Astrocyte of the cerebellum (primary cell): ENCODE results near the gene IQSEC2.

Experiments used
- DNase-seq: peaks from one replicate; pipeline ENCODE4 v3.0.0-alpha.2; 2011; ENCODE audit warnings: low read depth
- H3K4me3 ChIP-seq: 2 replicates; pipeline ENCODE4 v1.5.1; 2011; ENCODE audit warnings: mild to moderate bottlenecking, low read depth, low read length, moderate library complexity
- in situ Hi-C: cut with HindIII; loops from 2 replicates; pipeline ENCODE4 v1.10.0; 2017; ENCODE audit warnings: low sequenced_read_pairs
- TF ChIP-seq, protein P1 (sequence below): IDR thresholded peaks from 2 replicates; pipeline ENCODE4 v1.5.1; 2012; ENCODE audit warnings: low read length, low read depth, moderate library complexity, mild to moderate bottlenecking; ENCODE audit errors: missing control alignments

IQSEC2 gene

DNA sequence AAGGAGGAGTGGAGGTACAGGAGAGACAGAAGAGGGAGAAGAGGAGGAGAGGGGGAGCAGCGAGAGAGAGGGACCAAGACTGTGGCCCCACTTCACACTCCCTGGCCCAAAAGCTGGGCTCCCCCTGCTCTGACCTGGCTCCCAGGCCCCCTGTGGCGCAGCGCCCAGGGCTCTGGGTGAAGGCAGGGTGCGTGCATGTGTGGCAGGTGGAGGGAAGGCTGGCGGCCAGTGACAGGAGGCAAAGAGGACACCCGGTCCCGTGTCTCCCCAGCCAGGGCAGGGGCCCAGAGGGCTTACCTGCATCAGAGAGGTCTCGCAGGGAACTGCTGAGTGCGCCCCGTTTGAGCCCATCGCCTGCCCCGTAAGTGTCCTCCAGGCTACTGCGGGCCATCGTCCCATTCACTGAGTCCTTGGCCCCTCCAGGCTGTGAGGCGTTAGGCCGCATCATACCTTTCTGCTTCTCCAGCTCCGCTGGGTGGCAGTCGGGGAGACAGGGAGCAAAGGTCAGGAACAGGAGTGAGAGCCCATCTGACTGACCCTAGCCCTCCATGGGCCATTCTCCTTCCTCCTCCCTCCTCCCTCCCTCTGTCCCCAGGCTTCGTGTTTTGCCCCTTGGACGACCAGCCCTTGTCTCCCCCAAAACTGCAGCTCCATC is 45.2 kb downstream of the IQSEC2 start:
- in situ Hi-C loops, result no loop called here
- no peak for DNase-seq
- no peak overlapping the region for H3K4me3 ChIP-seq
- TF ChIP-seq, protein P1, sequence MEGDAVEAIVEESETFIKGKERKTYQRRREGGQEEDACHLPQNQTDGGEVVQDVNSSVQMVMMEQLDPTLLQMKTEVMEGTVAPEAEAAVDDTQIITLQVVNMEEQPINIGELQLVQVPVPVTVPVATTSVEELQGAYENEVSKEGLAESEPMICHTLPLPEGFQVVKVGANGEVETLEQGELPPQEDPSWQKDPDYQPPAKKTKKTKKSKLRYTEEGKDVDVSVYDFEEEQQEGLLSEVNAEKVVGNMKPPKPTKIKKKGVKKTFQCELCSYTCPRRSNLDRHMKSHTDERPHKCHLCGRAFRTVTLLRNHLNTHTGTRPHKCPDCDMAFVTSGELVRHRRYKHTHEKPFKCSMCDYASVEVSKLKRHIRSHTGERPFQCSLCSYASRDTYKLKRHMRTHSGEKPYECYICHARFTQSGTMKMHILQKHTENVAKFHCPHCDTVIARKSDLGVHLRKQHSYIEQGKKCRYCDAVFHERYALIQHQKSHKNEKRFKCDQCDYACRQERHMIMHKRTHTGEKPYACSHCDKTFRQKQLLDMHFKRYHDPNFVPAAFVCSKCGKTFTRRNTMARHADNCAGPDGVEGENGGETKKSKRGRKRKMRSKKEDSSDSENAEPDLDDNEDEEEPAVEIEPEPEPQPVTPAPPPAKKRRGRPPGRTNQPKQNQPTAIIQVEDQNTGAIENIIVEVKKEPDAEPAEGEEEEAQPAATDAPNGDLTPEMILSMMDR, result no peak

DNA sequence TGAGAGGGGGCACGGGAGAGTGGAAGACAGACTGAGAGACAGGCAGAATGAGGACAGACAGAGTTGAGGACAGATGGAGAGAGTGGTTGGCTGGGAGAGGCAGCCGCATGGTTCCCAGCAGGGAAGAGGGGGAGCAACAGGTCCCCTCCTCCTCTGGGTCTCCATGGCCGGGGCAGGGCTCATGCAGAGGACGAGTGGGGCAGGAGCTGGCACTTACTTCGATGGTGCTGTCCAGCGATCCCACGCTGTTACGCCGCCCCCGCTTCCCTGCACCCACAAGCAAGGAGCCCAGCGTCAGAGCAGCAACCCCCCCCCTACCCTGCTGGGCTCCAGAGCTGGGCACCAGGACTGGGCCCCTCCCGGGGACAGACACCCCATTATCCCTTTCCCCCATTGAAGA is 45.8 kb downstream of the IQSEC2 start:
- DNase-seq, result no peak
- TF ChIP-seq, protein P1, result no peak
- in situ Hi-C loops, result no loop called here
- no peak overlapping the region for H3K4me3 ChIP-seq

DNA sequence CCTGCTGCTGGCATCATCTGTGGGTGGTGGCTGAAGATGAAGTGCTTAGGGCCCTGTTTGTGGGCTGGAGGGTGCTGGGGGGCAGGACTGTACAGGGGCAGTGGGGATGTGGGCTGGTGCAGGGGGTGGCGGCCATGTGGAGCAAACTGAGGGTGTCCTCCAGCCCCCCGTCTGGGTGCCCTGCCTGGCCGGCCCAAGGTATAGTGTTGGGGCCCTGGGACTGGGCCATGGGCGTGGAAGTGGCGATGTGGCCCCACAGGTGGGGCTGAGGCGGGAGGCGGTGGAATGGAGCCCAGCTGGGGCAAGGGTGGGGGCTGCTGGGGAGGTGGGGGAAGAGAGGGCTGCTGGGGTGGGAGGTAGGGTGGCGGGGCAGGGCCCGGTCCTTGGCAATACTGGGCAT is 46.9 kb downstream of the IQSEC2 start:
- no peak overlapping the region for H3K4me3 ChIP-seq
- in situ Hi-C loops, result no loop called here
- TF ChIP-seq, protein P1, result no peak
- DNase-seq, result no peak

DNA sequence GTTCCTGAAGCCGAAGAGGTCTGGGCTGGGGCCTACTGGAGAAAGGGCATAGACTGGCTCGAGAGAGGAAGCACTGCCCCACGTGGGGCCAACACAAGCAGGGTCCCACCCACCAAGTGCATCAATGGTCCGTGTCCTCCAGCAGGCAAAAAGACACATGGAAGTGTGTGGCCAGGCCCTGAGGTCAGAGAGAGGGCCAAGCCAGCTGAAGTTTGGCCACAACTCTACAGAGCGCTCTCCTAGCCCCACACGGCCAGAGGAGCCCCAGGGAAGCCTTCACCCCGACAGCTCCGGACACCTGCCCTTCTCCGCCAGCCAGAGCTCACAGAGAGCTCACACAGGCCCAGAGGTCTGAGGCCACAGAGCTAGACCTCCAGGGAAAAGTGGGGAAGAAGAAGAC is 47.8 kb downstream of the IQSEC2 start:
- TF ChIP-seq, protein P1, result no peak
- in situ Hi-C loops, result no loop called here
- no peak overlapping the region for H3K4me3 ChIP-seq
- DNase-seq, result no peak

DNA sequence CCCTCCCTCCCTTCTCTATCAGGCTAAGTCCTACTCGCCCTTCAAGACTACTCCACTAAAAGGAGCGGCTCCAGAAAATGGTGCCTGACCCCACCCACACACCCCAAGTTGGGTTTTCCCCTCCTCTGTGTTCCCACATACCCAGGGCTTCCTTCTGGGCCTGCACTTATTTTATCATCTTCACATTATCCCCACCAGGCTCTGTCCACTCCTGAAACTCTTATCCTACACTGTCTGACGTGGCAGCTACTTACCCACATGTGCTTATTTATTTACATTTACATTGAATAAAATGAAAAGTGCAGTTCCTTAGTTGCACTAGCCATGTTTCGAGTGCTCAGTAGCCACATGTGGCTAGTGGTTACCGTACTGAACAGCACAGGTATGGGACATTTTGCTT is 51.3 kb downstream of the IQSEC2 start:
- DNase-seq, result no peak
- TF ChIP-seq, protein P1, result no peak
- no peak overlapping the region for H3K4me3 ChIP-seq
- in situ Hi-C loops, result no loop called here

DNA sequence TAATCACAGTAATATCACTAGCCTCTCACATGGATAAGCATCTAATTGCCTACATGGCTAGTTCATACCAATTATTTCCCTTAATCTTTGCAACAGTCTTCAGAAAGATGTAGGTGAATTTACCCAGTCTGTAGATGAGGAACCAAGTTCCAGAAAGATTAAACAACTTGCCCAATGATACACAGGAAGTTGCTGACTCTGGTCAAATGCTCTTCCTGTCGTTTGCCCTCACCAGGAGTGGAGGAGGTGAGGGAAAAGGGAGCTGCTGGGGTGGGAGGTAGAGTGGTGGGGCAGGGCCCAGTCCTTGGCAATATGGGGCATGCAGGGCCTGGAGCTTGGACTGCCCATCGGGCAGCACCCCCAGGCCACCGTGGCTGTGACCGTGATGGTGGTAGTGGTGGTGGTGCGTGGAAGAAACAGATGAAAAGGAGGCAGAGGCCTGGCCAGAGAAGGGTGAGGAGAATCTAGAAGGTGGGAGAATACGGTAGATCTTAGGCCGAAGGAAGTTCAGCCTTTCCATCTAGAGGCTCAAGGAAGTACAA is 54.1 kb downstream of the IQSEC2 start:
- no peak overlapping the region for H3K4me3 ChIP-seq
- TF ChIP-seq, protein P1, result no peak
- no peak for DNase-seq
- in situ Hi-C loops, result no loop called here
